ENCODE results near the gene TLCD3A.

Gene TLCD3A

DNA sequence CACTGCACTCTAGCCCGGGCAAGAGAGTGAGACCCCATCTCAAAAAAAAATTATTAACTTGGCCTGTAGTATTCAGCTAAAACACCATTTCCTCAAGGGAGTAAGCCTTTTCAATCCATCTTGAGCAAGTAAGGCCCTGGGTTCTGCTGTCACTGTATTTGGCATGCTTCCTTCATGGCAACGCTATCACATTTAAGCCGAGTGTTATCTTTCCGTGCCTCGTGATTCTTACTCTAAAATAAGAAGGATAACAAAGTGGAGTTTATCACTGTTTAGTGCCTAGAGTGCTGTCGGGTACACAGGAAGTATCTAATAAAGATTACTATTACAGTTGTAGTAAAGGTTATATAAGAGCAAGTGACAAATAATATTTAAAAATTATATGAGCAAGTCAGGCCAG is 26.5 kb upstream of the TLCD3A start:
- DNase-seq (ENCODE audit: low read depth in 1 of 2, low spot score in 1 of 2), result no peak

DNA sequence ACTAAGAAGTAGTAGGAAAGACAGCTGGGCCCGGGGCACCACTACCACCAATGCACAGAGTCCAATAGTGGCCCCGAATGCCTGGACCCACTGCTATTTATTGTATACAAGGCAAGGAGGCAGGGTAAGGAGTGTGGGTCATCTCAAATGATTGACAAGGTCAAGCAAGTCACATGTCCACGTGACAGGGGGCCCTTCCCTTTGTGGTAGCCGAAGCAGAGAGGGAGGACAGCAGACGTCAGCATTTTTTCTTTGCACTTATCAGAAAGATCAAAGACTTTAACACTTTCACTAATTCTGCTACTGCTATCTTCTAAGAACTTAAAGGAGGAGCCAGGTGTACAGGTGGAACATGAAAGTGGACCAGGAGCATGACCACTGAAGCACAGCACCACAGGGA is 24.3 kb upstream of the TLCD3A start:
- DNase-seq (ENCODE audit: low read depth in 1 of 2, low spot score in 1 of 2), result no peak

DNA sequence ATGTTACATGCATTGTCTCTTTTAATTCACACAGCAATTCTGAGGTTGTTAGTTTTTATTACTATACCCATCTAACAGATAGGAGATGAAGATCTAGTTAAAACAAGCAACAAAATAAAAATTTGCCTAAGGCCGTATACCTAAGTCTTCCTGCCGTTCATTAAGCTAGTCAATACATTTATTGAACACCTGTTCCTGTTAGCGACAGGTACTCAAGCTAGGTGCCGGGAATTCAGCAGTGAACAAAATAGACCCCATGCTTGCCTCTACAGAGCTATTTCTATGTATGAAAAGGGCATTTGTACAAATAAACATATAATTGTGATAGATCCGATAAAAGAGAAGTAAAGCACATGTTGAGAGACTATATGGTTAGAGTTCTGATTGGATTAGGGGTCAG is 14.3 kb upstream of the TLCD3A start:
- no peak for DNase-seq (ENCODE audit: low read depth in 1 of 2, low spot score in 1 of 2)

DNA sequence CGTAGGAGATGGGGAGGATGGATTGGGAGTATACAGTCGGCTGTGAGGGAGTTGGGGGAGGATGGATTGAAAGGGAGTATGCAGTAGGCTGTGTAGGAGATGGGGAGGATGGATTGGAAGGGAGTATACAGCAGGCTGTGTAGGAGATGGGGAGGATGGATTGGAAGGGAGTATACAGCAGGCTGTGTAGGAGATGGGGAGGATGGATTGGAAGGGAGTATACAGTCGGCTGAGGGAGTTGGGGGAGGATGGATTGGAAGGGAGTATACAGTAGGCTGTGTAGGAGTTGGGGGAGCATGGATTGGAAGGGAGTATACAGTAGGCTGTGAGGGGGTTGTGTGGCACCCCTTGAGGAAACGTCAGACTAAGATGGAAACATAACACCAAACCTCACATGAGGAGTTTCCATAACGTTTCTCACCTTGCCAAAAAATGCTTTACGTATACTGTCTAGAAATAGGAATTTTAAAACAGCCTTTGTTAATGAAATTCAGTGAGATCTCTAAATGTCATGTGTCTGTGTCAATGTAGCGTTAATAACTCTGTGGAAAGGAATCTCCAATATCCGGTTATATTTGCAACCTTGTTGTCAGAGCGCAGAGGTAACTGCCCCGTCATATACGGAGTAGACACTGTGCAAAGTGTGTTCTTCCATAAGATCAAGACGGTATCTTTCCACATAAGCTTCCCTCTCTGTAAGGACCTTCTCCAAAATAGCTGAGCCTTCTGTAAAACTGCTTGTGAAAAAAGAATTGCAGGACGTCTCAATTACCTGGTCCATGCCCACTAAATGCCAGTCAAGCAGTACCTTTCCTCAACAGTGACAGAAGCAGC is 11.5 kb upstream of the TLCD3A start:
- DNase-seq (ENCODE audit: low read depth in 1 of 2, low spot score in 1 of 2), result no peak

DNA sequence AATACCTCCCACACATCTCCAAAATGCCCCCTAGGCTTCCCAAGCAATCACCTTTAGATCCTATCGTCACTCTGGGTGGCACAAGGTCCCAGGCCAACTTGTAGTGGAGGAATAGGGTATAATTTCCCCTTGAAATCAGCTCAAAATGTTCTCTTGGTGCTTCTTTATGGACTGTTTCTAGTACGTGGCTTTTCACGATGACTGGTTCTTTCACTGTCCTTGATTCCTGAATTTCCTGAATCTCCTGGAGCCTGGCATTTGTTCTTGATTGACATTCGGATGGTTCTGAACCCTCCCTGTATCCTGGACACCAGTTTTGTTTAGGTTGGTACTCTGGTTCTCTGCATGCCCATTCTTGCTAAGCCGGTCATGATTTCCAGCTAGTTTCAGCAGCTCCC is 10.9 kb upstream of the TLCD3A start:
- DNase-seq (ENCODE audit: low read depth in 1 of 2, low spot score in 1 of 2), result no peak

DNA sequence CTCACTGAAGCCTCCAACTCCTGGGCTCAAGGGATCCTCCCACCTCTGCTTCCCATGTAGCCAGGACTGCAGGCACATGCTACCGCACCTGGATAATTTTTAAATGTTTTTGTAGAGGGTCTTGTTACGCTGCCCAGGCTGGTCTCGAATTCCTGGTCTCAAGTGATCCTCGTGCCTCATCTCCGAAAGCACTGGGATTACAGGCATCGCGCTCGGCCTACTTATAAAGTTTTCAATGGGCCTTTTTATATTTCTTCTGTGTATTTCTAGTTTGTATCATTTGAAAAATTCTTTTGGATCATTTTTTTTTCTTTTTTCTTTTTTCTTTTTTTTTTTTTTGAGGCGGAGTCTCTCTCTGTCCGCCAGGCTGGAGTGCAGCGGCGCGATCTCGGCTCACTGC is 7.3 kb upstream of the TLCD3A start:
- DNase-seq (ENCODE audit: low read depth in 1 of 2, low spot score in 1 of 2), result no peak

DNA sequence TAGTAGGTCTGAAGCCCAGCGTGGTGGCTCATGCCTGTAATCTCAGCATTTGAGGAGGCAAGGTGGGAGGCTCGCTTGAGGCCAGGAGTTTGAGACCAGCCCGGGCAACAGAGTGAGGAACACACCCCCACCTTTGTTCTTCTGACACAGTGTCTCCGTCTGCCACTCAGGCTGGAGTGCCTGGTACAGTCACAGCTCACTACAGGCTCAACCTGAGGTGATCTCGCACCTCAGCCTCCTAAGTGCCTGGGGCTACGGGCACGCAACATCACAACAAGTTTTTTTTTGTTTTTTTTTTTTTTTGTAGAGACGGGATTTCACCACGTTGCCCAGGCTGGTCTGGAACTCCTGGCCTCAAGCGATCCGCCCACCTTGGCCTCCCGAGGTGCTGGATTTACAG is 6.7 kb upstream of the TLCD3A start:
- DNase-seq (ENCODE audit: low read depth in 1 of 2, low spot score in 1 of 2), result no peak

DNA sequence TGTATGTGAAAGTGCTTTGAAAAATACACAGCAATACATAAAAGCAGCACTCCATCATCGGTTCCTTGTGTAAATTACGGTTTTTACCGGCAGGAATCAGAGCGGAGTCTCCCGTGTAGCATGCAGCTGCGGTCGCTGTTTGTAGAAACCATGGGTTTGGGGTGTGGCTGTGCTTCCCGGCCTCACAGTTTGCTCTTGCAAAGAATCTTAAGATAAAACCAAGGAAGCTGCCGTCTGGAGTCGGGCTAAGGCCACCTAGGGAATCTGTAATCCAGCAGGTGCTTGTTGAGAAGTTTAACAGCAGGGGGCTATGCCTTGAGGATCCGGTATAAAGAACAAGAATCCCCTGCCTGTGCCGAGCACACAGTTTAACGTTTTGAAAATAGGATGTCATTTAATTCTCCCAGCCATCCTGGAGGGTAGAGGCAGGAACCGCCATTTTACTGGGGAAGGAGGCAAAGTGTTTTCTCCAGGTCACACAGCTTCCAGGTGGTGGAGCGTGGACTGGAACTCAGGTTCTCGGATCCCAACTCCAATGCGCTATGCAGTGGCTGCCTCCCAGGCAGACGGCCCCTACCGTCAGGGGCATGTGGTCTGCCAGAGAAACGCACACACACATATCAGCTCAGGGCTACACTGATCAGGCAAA is 6.0 kb upstream of the TLCD3A start:
- no peak for DNase-seq (ENCODE audit: low read depth in 1 of 2, low spot score in 1 of 2)

DNA sequence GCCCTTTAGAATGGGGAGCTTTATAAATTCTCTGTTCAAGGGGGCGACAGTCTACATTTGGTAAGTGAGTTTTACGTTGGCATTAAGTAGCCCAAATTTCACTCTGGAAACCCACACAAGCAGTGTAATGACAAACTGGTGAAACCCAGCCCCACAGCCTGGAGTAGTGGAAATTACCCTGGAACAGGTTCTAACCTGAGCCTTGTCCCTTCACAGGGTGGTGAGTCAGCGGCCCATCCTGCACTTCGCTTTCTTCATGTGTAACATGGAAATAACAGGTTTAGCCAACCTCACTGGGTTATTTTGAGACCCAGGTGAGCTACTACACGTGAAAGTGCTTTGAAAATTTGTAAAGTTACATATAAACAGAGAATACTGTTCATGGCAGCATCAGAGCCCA is 3.5 kb upstream of the TLCD3A start:
- DNase-seq (ENCODE audit: low read depth in 1 of 2, low spot score in 1 of 2), result no peak

DNA sequence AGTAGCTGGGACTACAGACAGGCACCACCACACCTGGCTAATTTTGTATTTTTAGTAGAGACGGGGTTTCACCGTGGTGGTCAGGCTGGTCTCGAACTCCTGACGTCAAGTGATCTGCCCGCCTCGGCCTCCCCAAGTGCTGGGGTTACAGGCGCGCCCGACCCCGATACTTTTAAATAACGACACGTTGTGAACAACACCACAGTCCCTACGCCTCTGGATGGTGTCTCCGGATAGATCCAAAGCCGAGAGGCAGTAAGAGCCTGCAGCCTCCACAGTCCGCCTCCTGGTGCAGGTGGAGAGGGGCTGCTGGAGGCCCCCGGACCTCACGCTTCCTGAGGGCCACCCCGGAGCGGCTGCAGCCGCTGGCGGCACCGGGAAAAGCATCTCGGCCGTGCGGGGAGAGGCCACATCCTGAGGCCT is 741 bp upstream of the TLCD3A start:
- no peak for DNase-seq (ENCODE audit: low read depth in 1 of 2, low spot score in 1 of 2)

DNA sequence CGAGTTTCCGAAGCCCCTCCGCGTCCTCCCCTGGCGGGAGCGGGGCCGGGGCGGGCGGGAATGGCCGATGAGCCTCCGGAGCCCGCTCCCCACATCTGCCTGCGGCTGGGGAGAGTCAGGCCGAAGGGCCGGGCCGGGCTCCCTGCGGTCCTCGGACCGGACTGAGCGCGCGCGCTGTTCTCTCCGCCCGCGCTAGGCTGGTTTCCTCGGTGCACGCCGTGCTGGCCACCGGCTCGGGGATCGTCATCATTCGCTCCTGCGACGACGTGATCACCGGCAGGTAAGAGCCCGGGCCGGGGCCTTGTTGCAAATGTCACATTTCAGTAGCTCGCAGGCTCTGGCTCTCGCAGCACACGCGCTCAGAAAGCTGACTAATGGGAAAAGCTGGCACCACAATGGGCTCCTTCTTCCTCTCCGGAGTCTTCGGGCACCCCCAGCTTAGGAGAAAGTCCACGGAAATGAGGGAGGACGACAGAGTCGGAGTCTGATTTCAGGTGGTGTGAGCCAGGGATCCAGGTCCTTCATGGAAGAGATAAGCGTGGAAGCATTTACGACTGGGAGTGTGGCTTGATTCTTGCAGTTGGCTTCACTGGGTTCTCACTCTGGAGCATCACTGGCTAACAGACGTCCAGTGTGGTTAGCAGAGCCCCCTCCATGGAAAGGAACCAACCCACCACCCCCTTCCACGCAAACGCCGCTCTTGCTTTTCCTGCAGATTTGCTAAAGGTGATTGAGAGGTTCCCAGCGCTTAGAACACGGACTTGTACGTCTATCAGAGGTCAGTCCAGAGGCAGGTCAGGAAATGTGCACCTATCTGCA is 715 bp downstream of the TLCD3A start:
- DNase-seq (ENCODE audit: low read depth in 1 of 2, low spot score in 1 of 2), result no peak

DNA sequence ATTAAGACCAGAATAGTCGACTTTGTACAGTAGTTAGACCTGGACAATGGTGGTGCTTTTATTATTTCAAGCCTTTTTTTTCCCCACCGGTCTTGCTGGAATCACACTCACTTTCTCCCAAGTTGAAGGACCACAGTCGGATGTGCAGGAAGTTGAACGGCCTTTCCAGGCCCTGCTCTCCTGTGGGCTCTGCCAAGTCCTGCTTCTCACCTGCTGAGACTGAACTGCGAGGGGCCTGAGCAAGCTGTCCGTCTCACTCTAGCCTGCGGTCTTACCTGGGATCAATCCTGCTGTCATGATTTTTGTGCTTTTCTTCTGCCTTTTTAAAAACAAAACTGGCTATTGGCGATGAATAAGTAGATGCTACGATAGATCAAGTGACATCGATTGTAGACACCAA is 1.3 kb downstream of the TLCD3A start:
- no peak for DNase-seq (ENCODE audit: low read depth in 1 of 2, low spot score in 1 of 2)

DNA sequence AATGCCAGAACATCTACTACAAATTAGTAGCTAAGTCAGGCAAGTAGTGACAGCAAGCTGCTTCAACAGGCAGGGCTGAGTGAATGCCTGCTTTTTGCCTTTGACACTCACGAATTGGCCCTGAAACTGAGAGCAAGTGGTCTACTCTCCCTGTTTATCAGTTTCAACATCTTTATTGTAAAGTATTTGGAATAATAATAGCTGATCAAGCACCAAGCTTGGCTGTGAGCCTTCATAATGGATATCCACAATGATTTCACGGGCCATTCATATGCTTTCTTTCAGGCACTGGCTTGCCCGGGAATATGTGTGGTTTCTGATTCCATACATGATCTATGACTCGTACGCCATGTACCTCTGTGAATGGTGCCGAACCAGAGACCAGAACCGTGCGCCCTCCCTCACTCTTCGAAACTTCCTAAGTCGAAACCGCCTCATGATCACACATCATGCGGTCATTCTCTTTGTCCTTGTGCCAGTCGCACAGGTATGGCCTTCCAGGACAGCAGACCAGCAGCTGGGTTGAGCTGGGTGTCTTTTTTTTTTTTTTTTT is 5.2 kb downstream of the TLCD3A start:
- DNase-seq (ENCODE audit: low read depth in 1 of 2, low spot score in 1 of 2), result no peak

DNA sequence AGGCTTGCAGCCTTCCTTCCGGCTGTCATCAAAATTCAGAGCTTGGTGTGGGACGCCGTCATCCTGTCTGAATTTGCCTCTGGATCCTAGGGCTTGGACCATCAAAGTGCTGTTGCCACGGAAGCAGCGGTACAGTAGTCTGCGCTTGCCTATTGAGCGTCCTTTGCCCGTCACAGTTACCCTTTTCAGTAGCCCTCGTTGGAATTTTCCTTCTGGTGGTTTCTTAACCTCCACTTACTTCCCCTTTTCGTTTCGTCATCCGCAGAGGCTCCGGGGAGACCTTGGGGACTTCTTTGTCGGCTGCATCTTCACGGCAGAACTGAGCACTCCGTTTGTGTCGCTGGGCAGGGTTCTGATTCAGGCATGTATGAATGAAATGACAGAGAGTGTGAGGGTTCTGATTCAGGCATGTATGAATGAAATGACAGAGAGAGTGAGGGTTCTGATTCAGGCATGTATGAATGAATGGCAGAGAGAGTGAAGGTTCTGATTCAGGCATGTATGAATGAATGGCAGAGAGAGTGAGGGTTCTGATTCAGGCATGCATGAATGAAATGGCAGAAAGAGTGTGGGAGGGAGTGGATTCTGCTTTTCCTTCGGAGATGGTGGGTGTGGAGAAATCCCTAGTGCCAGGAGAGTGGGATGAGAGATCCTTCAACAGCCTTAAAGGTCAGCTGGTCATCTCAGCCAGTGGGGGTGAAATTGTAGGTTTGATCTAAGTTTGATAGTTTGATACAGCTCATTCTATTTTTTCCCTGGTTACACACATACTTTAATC is 8.0 kb downstream of the TLCD3A start:
- no peak for DNase-seq (ENCODE audit: low read depth in 1 of 2, low spot score in 1 of 2)

DNA sequence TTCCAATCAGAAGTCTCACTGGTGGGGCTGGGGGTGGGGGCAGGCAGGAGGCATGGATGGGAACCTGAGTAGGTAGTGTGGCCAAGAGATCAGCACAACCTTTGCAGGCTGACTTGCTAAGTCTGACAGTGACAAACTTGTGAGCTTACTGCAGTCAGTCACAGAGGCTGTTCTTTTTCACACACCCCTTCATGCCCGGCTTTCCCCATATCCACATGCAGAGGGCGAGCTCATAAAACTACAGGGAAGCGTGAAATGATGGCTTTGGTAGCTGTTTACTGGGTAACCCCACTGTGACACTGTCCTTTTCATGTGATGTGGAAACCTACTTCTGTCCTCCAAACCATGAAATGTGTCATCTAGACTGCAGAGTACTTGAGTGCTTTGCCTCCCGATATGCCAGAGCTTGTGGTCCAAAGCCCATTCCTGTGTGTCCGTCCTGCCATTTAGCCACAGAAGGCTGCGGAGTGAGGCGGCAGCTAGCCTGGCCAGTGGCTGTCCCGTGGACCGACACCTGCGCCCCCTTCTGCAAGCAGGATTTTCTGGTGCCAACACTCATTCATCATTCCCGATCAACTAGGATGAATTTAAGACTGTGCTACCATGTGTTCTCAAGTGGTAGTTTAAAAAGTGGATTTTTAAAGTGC is 9.9 kb downstream of the TLCD3A start:
- no peak for DNase-seq (ENCODE audit: low read depth in 1 of 2, low spot score in 1 of 2)

DNA sequence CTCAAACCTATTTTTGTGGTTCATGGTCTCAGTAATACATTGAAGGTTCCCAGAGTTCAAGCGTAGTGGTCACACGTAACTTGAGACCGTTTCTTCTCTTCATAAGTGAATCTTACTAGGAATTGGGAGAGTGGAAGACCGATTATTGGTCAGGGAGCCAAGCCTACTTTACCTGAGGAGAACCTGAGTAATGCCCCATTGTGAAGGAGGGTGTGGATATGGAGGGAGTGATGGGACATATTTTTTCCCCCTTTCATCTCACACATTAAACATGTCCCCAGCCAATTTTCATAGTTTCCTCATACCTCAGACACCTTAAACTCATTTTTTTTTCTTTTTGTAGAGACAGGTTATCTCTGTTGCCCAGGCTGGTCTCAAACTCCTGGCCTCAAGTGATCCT is 10.7 kb downstream of the TLCD3A start:
- no peak for DNase-seq (ENCODE audit: low read depth in 1 of 2, low spot score in 1 of 2)

DNA sequence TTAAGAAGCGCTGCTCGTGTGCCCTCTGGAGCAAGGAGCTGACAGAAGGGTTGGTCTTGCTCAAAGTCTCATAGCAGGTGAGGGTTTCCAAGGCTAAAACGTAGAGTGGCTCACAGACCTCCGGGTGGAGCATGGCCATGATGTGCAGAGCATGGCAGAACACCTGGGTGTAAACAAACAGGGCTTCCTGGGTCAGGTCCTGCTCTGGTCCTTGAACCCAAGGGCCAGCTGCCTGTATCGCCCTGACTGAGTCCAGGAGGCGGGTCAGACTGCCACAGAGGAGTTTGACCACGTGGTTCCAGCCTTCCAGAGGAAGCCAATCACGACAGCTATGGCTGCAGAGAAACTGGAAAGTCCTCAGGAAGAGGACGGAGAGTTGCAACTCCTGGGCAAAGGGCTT is 12.5 kb downstream of the TLCD3A start:
- no peak for DNase-seq (ENCODE audit: low read depth in 1 of 2, low spot score in 1 of 2)

DNA sequence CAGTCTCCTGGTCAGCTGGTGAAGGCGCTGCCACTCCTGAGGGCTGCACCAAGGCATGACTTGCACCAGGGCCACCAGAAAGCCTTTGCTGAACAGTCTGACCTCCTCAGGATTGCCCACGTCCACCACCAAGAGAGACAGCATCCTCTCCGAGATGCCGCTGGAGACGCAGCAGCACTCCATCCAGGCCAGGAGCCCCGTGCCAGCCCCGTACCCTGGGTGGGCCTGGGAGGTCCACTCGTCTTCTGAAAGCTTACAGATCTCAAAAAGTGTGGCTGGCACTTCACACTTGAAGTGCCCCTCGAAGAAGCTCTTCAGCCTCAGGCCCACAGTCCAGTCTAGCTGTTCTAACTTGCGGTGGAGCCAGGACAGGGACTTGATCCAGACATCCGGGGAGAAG is 13.0 kb downstream of the TLCD3A start:
- no peak for DNase-seq (ENCODE audit: low read depth in 1 of 2, low spot score in 1 of 2)

DNA sequence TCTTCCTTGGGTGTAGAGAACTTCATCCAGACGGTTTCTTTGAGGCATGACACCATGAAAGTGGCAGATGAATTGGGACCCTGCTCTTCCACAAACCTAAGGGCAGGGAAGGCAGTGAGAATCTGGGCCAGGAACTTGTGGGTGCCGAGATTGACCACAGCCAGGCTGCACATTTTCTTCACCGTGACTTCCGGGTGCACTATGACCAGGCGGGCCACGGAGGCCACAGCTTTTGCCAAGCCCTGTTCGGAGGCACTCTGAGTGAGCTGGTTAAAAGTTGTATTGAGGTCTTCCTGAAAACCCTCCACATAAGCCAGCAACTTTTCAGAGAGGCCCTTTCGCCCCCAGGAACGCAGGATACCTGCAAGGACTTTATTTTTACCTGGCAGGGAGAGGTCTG is 13.8 kb downstream of the TLCD3A start:
- DNase-seq (ENCODE audit: low read depth in 1 of 2, low spot score in 1 of 2), result no peak

DNA sequence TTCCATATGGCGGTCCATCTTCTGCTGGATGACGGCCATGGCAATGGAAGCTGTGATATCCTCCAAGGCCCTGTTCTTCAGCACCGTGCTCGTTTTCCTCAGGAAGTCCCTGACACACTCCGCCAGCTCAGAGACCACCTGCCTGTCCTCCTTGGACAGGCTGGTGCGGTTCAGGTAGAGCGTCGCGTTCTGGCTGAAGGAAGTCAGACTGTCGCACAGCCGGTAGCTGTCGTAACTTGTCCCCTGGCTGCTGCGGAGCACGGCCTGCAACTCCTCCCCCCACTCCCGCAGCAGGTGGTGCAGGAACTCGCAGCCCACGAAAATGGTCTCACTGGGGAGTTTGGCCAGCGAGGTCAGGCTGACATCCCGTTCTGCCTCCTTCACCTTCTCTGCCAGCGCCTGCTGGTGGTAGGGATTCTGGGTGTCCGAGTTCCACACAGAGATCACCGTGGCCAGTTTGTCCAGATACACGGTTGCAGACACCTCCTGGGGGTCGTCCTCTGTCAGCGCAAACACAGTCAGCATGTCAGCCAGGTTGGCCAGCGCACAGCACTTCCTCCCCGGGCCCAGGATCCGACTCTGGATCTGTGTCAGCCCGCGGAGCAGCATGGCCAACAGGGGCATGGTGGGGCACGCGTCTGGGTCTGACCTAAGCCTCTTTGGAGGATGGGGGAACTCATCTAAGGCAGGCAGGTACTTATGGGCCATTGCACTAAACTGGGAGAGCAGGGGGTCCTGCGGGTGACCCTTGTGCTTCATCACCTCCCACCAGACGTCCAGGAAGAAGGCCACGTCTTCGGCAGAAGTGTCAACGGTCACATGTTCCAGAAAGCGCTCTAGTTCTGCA is 14.6 kb downstream of the TLCD3A start:
- no peak for DNase-seq (ENCODE audit: low read depth in 1 of 2, low spot score in 1 of 2)

All from activated CD4-positive, alpha-beta T cell treated with anti-CD3 and anti-CD28 coated beads, Interleukin-2, amount 50 U/mL, for 24 hours (primary cell).